MCF 10A (cell line): ENCODE data around the gene ZNF714. TPM values are rescaled to one million over a fixed set of nuclear protein-coding genes. Genes with fewer than 3 reads are reported as not detected.

Source experiments
- BruUV-seq: library from RNA; stranded (reverse); fragments of 400-500 nt; replicated peaks from 2 replicates; lab custom pipeline; 2021; lab: Mats Ljungman, UMichigan
- CTCF ChIA-PET: fragments of 300-600 bp; sonication (Branson Sonifier 250); formaldehyde crosslinking; extraction: SDS; loops from one replicate; lab custom pipeline; 2021; ENCODE audit warnings: antibody characterized with exemption, inconsistent platforms; lab: Yijun Ruan, JAX
- POLR2A ChIA-PET: fragments of 300-600, 350-650 bp; sonication (Branson Sonifier 250); formaldehyde crosslinking; extraction: SDS; loops from one replicate; lab custom pipeline; 2020; ENCODE audit warnings: antibody characterized with exemption, inconsistent platforms; lab: Yijun Ruan, JAX
- DNase-seq: peaks from one replicate; pipeline ENCODE4 v3.0.0-alpha.2; 2018; ENCODE audit not compliant: unreplicated experiment
- H3K27ac Mint-ChIP-seq: one replicate; pipeline ENCODE4 v1.8.0; 2022; ENCODE audit warnings: mild to moderate bottlenecking, low read depth, mixed read lengths; ENCODE audit not compliant: unreplicated experiment
- H3K27me3 Mint-ChIP-seq: one replicate; pipeline ENCODE4 v1.8.0; 2022; ENCODE audit warnings: mixed read lengths; ENCODE audit not compliant: insufficient read depth, unreplicated experiment
- H3K36me3 Mint-ChIP-seq: one replicate; pipeline ENCODE4 v1.8.0; 2022; ENCODE audit warnings: mild to moderate bottlenecking, moderate library complexity, mixed read lengths; ENCODE audit not compliant: insufficient read depth, unreplicated experiment
- H3K4me1 Mint-ChIP-seq: one replicate; pipeline ENCODE4 v1.8.0; 2022; ENCODE audit warnings: mixed read lengths; ENCODE audit not compliant: insufficient read depth, unreplicated experiment
- H3K4me3 Mint-ChIP-seq: one replicate; pipeline ENCODE4 v1.8.0; 2022; ENCODE audit warnings: mild to moderate bottlenecking, moderate library complexity, mixed read lengths; ENCODE audit not compliant: unreplicated experiment
- H3K9me3 Mint-ChIP-seq: one replicate; pipeline ENCODE4 v1.8.0; 2022; ENCODE audit warnings: mixed read lengths; ENCODE audit not compliant: unreplicated experiment
- CTCF ChIP-seq: fragments of 200-600 bp; IDR thresholded peaks from one replicate; pipeline ENCODE4 v1.8.0; 2022; ENCODE audit warnings: antibody characterized with exemption, mild to moderate bottlenecking; ENCODE audit not compliant: unreplicated experiment
- intact Hi-C: fragments of 100-400 bp; cut with micrococcal nuclease; formaldehyde crosslinking; loops from 2 replicates; pipeline ENCODE4 v1.14.1; 2022
- total RNA-seq: library from RNA; stranded (reverse); gene quantifications from 2 replicates; pipeline ENCODE4 v1.2.3, GENCODE V29; 2022

The ZNF714 gene
- total RNA-seq, 1 experiment from 2014 or later, result 10.0 TPM

GRCh38 chr19:21151460-21151859, 69.5 kb downstream of the ZNF714 start:
- Mint-ChIP-seq H3K9me3 (no peaks in the 10 kb centered on the region), H3K27me3 (no peaks in the 10 kb centered on the region), H3K4me3 (no peak overlapping the region), H3K4me1 (no peaks in the 10 kb centered on the region), H3K36me3 (peaks cover 60% of the 10 kb centered on the region), H3K27ac (no peak overlapping the region)
- POLR2A ChIA-PET, result interaction anchor here (0.8 to 0.9 kb wide), 2 partner anchors 10 to 616 kb away, joined by 3 read pairs; partner anchors contain the start of genes ZNF100 and ZNF431
- BruUV-seq, result no TSS peak
- TF ChIP-seq CTCF, result no peak
- intact Hi-C loops, result no loop called here
- no peak for DNase-seq
- CTCF ChIA-PET, result interaction anchor here (0.5 kb wide), 1 partner anchor 1656 kb away, joined by 3 read pairs; no protein-coding TSS in a partner anchor

- no TSS peak for BruUV-seq
- peak; percentile 16 for DNase-seq
- Mint-ChIP-seq H3K27me3 (no peaks in the 10 kb centered on the region), H3K27ac (peak overlapping the region; percentile 54), H3K36me3 (peaks cover 40% of the 10 kb centered on the region), H3K9me3 (no peaks in the 10 kb centered on the region), H3K4me1 (peaks cover 14% of the 10 kb centered on the region), H3K4me3 (no peak overlapping the region)
- POLR2A ChIA-PET, result interaction anchor here (0.6 to 3.6 kb wide), 7 partner anchors 13 to 1130 kb away, joined by 3 to 20 read pairs (median 4); no protein-coding TSS in a partner anchor
- no peak for TF ChIP-seq CTCF
- CTCF ChIA-PET, result interaction anchor here (1.0 kb wide), 1 partner anchor 56 kb away, joined by 3 read pairs; no protein-coding TSS in a partner anchor
- intact Hi-C loops, result no loop called here
Measured at GRCh38 chr19:21158523-21159135, 76.6 kb downstream of the ZNF714 start.

- intact Hi-C loops, result no loop called here
- ChIA-PET CTCF (no interaction called here), POLR2A (interaction anchor here (1.1 kb wide), 1 partner anchor 15 kb away, joined by 3 read pairs; no protein-coding TSS in a partner anchor)
- no peak overlapping the region for H3K27ac Mint-ChIP-seq
- no peak for DNase-seq
- H3K4me3 Mint-ChIP-seq, result no peak overlapping the region
- H3K27me3 Mint-ChIP-seq, result no peaks in the 10 kb centered on the region
- TF ChIP-seq CTCF, result no peak
- no peaks in the 10 kb centered on the region for H3K4me1 Mint-ChIP-seq
- no peaks in the 10 kb centered on the region for H3K9me3 Mint-ChIP-seq
- peaks cover 73% of the 10 kb centered on the region for H3K36me3 Mint-ChIP-seq
- no TSS peak for BruUV-seq
Measured at GRCh38 chr19:21164541-21164940, 82.5 kb downstream of the ZNF714 start.

GRCh38 chr19:21166436-21166835, 84.4 kb downstream of the ZNF714 start:
- Mint-ChIP-seq H3K36me3 (peaks cover 78% of the 10 kb centered on the region), H3K27ac (no peak overlapping the region), H3K4me3 (no peak overlapping the region), H3K27me3 (no peaks in the 10 kb centered on the region), H3K4me1 (no peaks in the 10 kb centered on the region), H3K9me3 (no peaks in the 10 kb centered on the region)
- intact Hi-C loops, result no loop called here
- DNase-seq, result no peak
- ChIA-PET POLR2A (no interaction called here), CTCF (no interaction called here)
- no peak for TF ChIP-seq CTCF
- no TSS peak for BruUV-seq

Other genes starting within 250 kb of the ZNF714 start
- 4.9 and 6.9 TPM in 2 replicates for gene ZNF85, start 159.0 kb upstream of the ZNF714 start, total RNA-seq
- gene ZNF430, start 61.5 kb upstream of the ZNF714 start, total RNA-seq, result 12.9 and 13.9 TPM in 2 replicates
- 17.2 and 22.1 TPM in 2 replicates for gene ZNF431, start 59.8 kb downstream of the ZNF714 start, total RNA-seq
- 5.3 and 7.8 TPM in 2 replicates for gene ZNF708, start 247.2 kb downstream of the ZNF714 start, total RNA-seq